K562 (cell line): Measurements from ENCODE around the gene MFSD8. TPM values are rescaled to one million over a fixed set of nuclear protein-coding genes. Genes with fewer than 3 reads are reported as not detected.
A peak's percentile ranks its signal among the peaks of the same experiment; 100 is the strongest.

Experiments used
- ELF1 ChIP-seq: fragments of 200-800 bp; sonication (Bioruptor generic); IDR thresholded peaks from 2 replicates; pipeline ENCODE4 v1.6.1; 2016; ENCODE audit warnings: missing genetic modification characterization, missing compliant biosample characterization
- HOMEZ ChIP-seq: fragments of 250-450 bp; sonication (Bioruptor Pico); IDR thresholded peaks from 2 replicates; pipeline ENCODE4 v1.4.0; 2020; ENCODE audit warnings: mild to moderate bottlenecking, moderate library complexity
- KLF16 ChIP-seq: IDR thresholded peaks from 2 replicates; pipeline ENCODE4 v1.6.1; 2016; ENCODE audit warnings: antibody characterized with exemption
- MBD2 ChIP-seq: sonication (generic); IDR thresholded peaks from 2 replicates; pipeline ENCODE4 v1.6.1; 2016; ENCODE audit warnings: low read depth, borderline replicate concordance
- PHB ChIP-seq: fragments of 250-450 bp; sonication (Bioruptor Pico); IDR thresholded peaks from 2 replicates; pipeline ENCODE4 v1.5.0; 2021
- PPARD ChIP-seq: fragments of 250-450 bp; sonication (Bioruptor Pico); IDR thresholded peaks from 2 replicates; pipeline ENCODE4 v1.8.0; 2022; ENCODE audit warnings: inconsistent platforms, mild to moderate bottlenecking, moderate library complexity
- RCOR1 ChIP-seq, 2 experiments: IDR thresholded peaks; 2 replicates each; pipeline ENCODE4 v1.6.1; 2012; ENCODE audit warnings: low read depth in 2 of 2, low read length in 2 of 2, borderline replicate concordance in 1 of 2, improper control_type of control experiment in 1 of 2
- SAFB ChIP-seq: fragments of 200-400 bp; formaldehyde crosslinking; IDR thresholded peaks from 2 replicates; pipeline ENCODE4 v1.6.1; 2017; ENCODE audit warnings: low read depth, low read length, borderline replicate concordance
- TRIM25 ChIP-seq: fragments of 450-650 bp; IDR thresholded peaks from 2 replicates; pipeline ENCODE4 v1.7.0; 2016; ENCODE audit warnings: borderline replicate concordance
- XRCC3 ChIP-seq: fragments of 450-650 bp; IDR thresholded peaks from 2 replicates; pipeline ENCODE4 v1.6.1; 2017; ENCODE audit warnings: mild to moderate bottlenecking, moderate library complexity
- YY1 ChIP-seq, 3 experiments: IDR thresholded peaks; 2 replicates each; pipeline ENCODE4 v1.6.1; 2011; ENCODE audit warnings: low read length in 2 of 3, mild to moderate bottlenecking in 2 of 3, moderate library complexity in 2 of 3, borderline replicate concordance in 1 of 3, control low read depth in 1 of 3, low read depth in 1 of 3; ENCODE audit not compliant: insufficient read depth in 3 of 3, insufficient replicate concordance in 2 of 3, control insufficient read depth in 1 of 3, insufficient read length in 1 of 3; ENCODE audit errors: extremely low read depth in 1 of 3
- ZNF766 ChIP-seq: fragments of 200-800 bp; sonication (Bioruptor generic); conservative IDR thresholded peaks from 2 replicates; pipeline ENCODE4 v1.6.1; 2016; ENCODE audit warnings: missing genetic modification characterization, missing compliant biosample characterization
- ZZZ3 ChIP-seq: fragments of 450-650 bp; IDR thresholded peaks from 2 replicates; pipeline ENCODE4 v1.6.1; 2016; ENCODE audit warnings: antibody characterized with exemption, mild to moderate bottlenecking, moderate library complexity
- polyA plus RNA-seq, 8 experiments: library from polyadenylated mRNA; depleted of rRNA in 4 of 8; stranded (reverse) in 5 of 8; unstranded in 3 of 8; fragments of >200 nt; fragmentation: Nextera tagmentation in 2 of 8; fragmentation: Illumina TruSeq in 1 of 8; extraction: Ambion mirVana in 2 of 8; extraction: Trizol in 1 of 8; gene quantifications; 2 replicates each; pipeline versions ENCODE4 v1.2.1 to v1.2.3, GENCODE V29; 2011 to 2014; ENCODE audit warnings: inconsistent platforms in 1 of 8, missing spikeins in 1 of 8
- total RNA-seq, 7 experiments: library from RNA; depleted of rRNA in 6 of 7; stranded (reverse); fragments of >200 nt in 6 of 7; fragmentation: Illumina TruSeq in 2 of 7; extraction: Trizol in 2 of 7; gene quantifications; 2 replicates each; pipeline versions ENCODE4 v1.2.1 to v1.2.3, GENCODE V29; 2011 to 2021; ENCODE audit warnings: low replicate concordance in 1 of 7
- TF ChIP-seq, protein P1 (sequence below): sonication (generic); formaldehyde crosslinking; IDR thresholded peaks from 2 replicates; pipeline ENCODE4 v1.4.0; 2020; ENCODE audit warnings: mild to moderate bottlenecking, missing genetic modification reagents
- TF ChIP-seq, protein P2 (sequence below), 2 experiments: fragments of 450-650 bp; IDR thresholded peaks; 2 replicates each; pipeline ENCODE4 v1.6.1; 2016
- TF ChIP-seq, protein P3 (sequence below), 2 experiments: IDR thresholded peaks; 2 replicates each; pipeline ENCODE4 v1.6.1; 2011; ENCODE audit warnings: borderline replicate concordance in 1 of 2, control low read depth in 1 of 2, low read depth in 1 of 2, low read length in 1 of 2, mild to moderate bottlenecking in 1 of 2, mixed read lengths in 1 of 2, moderate library complexity in 1 of 2; ENCODE audit not compliant: insufficient read depth in 1 of 2, insufficient read length in 1 of 2, poor library complexity in 1 of 2, severe bottlenecking in 1 of 2; ENCODE audit errors: extremely low read depth in 1 of 2
- TF ChIP-seq, protein P4 (sequence below): sonication (generic); formaldehyde crosslinking; IDR thresholded peaks from 2 replicates; pipeline ENCODE4 v1.8.1; 2023; ENCODE audit warnings: mild to moderate bottlenecking, missing genetic modification reagents

Gene MFSD8
- total and polyA plus RNA-seq, 9 of the 15 experiments (the other 6 are each of a cell fraction or from before 2014, with no cell fraction given), result 7.0 to 27.2 (median 18.7) TPM

- TF ChIP-seq HOMEZ (CRISPR knock-in tag) (0 out of 2 replicates have a peak, but pooled peaks have one; percentile 47), XRCC3 (no peak), ZZZ3 (no peak), MBD2 (0 out of 2 replicates have a peak, but pooled peaks have one; percentile 26), YY1 (IDR thresholded peaks at IDR 0.05; ENCODE audit: borderline replicate concordance in 1 of 3, control insufficient read depth in 1 of 3, extremely low read depth in 1 of 3, insufficient read depth in 3 of 3, insufficient read length in 1 of 3, insufficient replicate concordance in 2 of 3, low read depth in 1 of 3, low read length in 2 of 3) (peak in 1 of 3 experiments; percentile 70), TRIM25 (no peak), PPARD (CRISPR knock-in tag) (no peak), ELF1 (tag) (no peak), PHB (CRISPR knock-in tag) (no peak; the same call in 1 of the 2 replicates), KLF16 (no peak), ZNF766 (CRISPR knock-in tag) (no peak), SAFB (no peak), RCOR1 (IDR thresholded peaks at IDR 0.05; ENCODE audit: borderline replicate concordance in 1 of 2, low read depth in 2 of 2, low read length in 2 of 2) (peak in 1 of 2 experiments; percentile 3; a peak in 1 of 4 replicates)
- TF ChIP-seq, protein P1, sequence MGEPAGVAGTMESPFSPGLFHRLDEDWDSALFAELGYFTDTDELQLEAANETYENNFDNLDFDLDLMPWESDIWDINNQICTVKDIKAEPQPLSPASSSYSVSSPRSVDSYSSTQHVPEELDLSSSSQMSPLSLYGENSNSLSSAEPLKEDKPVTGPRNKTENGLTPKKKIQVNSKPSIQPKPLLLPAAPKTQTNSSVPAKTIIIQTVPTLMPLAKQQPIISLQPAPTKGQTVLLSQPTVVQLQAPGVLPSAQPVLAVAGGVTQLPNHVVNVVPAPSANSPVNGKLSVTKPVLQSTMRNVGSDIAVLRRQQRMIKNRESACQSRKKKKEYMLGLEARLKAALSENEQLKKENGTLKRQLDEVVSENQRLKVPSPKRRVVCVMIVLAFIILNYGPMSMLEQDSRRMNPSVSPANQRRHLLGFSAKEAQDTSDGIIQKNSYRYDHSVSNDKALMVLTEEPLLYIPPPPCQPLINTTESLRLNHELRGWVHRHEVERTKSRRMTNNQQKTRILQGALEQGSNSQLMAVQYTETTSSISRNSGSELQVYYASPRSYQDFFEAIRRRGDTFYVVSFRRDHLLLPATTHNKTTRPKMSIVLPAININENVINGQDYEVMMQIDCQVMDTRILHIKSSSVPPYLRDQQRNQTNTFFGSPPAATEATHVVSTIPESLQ (CRISPR knock-in tag), result 0 out of 2 replicates have a peak, but pooled peaks have one; percentile 87
- TF ChIP-seq, protein P2, sequence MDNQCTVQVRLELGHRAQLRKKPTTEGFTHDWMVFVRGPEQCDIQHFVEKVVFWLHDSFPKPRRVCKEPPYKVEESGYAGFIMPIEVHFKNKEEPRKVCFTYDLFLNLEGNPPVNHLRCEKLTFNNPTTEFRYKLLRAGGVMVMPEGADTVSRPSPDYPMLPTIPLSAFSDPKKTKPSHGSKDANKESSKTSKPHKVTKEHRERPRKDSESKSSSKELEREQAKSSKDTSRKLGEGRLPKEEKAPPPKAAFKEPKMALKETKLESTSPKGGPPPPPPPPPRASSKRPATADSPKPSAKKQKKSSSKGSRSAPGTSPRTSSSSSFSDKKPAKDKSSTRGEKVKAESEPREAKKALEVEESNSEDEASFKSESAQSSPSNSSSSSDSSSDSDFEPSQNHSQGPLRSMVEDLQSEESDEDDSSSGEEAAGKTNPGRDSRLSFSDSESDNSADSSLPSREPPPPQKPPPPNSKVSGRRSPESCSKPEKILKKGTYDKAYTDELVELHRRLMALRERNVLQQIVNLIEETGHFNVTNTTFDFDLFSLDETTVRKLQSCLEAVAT (IDR thresholded peaks at IDR 0.05), result no peak
- TF ChIP-seq, protein P3, sequence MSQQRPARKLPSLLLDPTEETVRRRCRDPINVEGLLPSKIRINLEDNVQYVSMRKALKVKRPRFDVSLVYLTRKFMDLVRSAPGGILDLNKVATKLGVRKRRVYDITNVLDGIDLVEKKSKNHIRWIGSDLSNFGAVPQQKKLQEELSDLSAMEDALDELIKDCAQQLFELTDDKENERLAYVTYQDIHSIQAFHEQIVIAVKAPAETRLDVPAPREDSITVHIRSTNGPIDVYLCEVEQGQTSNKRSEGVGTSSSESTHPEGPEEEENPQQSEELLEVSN (IDR thresholded peaks at IDR 0.05; ENCODE audit: borderline replicate concordance in 1 of 2, extremely low read depth in 1 of 2, insufficient read depth in 1 of 2, insufficient read length in 1 of 2, low read depth in 1 of 2, low read length in 1 of 2, poor library complexity in 1 of 2, severe bottlenecking in 1 of 2), result no peak
- TF ChIP-seq, protein P4, sequence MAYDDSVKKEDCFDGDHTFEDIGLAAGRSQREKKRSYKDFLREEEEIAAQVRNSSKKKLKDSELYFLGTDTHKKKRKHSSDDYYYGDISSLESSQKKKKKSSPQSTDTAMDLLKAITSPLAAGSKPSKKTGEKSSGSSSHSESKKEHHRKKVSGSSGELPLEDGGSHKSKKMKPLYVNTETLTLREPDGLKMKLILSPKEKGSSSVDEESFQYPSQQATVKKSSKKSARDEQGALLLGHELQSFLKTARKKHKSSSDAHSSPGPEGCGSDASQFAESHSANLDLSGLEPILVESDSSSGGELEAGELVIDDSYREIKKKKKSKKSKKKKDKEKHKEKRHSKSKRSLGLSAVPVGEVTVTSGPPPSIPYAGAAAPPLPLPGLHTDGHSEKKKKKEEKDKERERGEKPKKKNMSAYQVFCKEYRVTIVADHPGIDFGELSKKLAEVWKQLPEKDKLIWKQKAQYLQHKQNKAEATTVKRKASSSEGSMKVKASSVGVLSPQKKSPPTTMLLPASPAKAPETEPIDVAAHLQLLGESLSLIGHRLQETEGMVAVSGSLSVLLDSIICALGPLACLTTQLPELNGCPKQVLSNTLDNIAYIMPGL, result peak; percentile 18; the same call in 1 of the 2 replicates
Measured at GRCh38 chr4:127965803-127966175, 816 bp upstream of the MFSD8 start (continued).
